Neural cell (in vitro differentiated cells): Measurements from ENCODE around the gene RAB32. TPM values are rescaled to one million over a fixed set of nuclear protein-coding genes. Genes with fewer than 3 reads are reported as not detected.

Experiments
- H2AFZ ChIP-seq: fragments of 200-600, 300-800 bp; sonication (generic), shearing (Covaris generic); 2 replicates; pipeline ENCODE4 v1.6.0; 2014; ENCODE audit warnings: low read depth, mild to moderate bottlenecking, antibody characterized with exemption, low read length, moderate library complexity
- H3F3A ChIP-seq: fragments of 200-600 bp; shearing (Covaris generic); 2 replicates; pipeline ENCODE4 v1.6.1; 2016; ENCODE audit warnings: mild to moderate bottlenecking, moderate library complexity, mixed read lengths, antibody characterized with exemption, low read length; ENCODE audit not compliant: insufficient read depth, poor library complexity, severe bottlenecking
- H3K27ac ChIP-seq: fragments of 200-600, 300-800 bp; sonication (generic), shearing (Covaris generic); 2 replicates; pipeline ENCODE4 v1.5.1; 2014; ENCODE audit warnings: mild to moderate bottlenecking, low read length, moderate library complexity
- H3K27me3 ChIP-seq: fragments of 300-800, 200-600 bp; sonication (generic), shearing (Covaris generic); 2 replicates; pipeline ENCODE4 v1.6.0; 2014; ENCODE audit warnings: mild to moderate bottlenecking, low read depth, low read length, moderate library complexity; ENCODE audit not compliant: insufficient read depth
- H3K36me3 ChIP-seq: fragments of 300-800, 200-600 bp; sonication (generic), shearing (Covaris generic); 2 replicates; pipeline ENCODE4 v1.5.1; 2014; ENCODE audit warnings: mild to moderate bottlenecking, antibody characterized with exemption, low read length, moderate library complexity; ENCODE audit not compliant: insufficient read depth
- H3K4me2 ChIP-seq: fragments of 300-800, 200-600 bp; sonication (generic), shearing (Covaris generic); 2 replicates; pipeline ENCODE4 v1.6.0; 2014; ENCODE audit warnings: mild to moderate bottlenecking, low read length
- H3K4me3 ChIP-seq: fragments of 300-800, 200-600 bp; sonication (generic), shearing (Covaris generic); 2 replicates; pipeline ENCODE4 v1.5.1; 2014; ENCODE audit warnings: mild to moderate bottlenecking, low read length, moderate library complexity
- H3K79me2 ChIP-seq: fragments of 200-600 bp; shearing (Covaris generic); replicated peaks from 2 replicates; pipeline ENCODE4 v1.6.0; 2014; ENCODE audit warnings: mild to moderate bottlenecking, low read length, moderate library complexity; ENCODE audit not compliant: insufficient read depth
- H3K9ac ChIP-seq: fragments of 300-800, 200-600 bp; sonication (generic), shearing (Covaris generic); 2 replicates; pipeline ENCODE4 v1.6.1; 2016; ENCODE audit warnings: mild to moderate bottlenecking, low read length, mixed read lengths
- H3K9me2 ChIP-seq: fragments of 200-600 bp; shearing (Covaris generic); 2 replicates; pipeline ENCODE4 v1.6.1; 2016; ENCODE audit warnings: mild to moderate bottlenecking, low read length, mixed read lengths; ENCODE audit not compliant: insufficient read depth
- H3K9me3 ChIP-seq: fragments of 200-600, 300-800 bp; sonication (generic), shearing (Covaris generic); 2 replicates; pipeline ENCODE4 v1.6.1; 2016; ENCODE audit warnings: mild to moderate bottlenecking, mixed run types, low read length, moderate library complexity, mixed read lengths
- H4K20me1 ChIP-seq: fragments of 200-600 bp; shearing (Covaris generic); 2 replicates; pipeline ENCODE4 v1.6.1; 2016; ENCODE audit warnings: mild to moderate bottlenecking, mixed run types; ENCODE audit not compliant: insufficient read depth
- EP300 ChIP-seq: fragments of 450-650 bp; conservative IDR thresholded peaks from 2 replicates; pipeline ENCODE4 v1.6.1; 2014; ENCODE audit warnings: antibody characterized with exemption, mild to moderate bottlenecking, moderate library complexity; ENCODE audit not compliant: poor library complexity, severe bottlenecking
- EZH2 ChIP-seq: fragments of 200-600, 300-800 bp; shearing (Covaris generic), sonication (generic); IDR thresholded peaks from 2 replicates; pipeline ENCODE4 v1.6.1; 2014; ENCODE audit warnings: antibody characterized with exemption, low read length, borderline replicate concordance, mild to moderate bottlenecking; ENCODE audit not compliant: insufficient read depth, poor library complexity, severe bottlenecking
- MXI1 ChIP-seq: fragments of 450-650 bp; conservative IDR thresholded peaks from 2 replicates; pipeline ENCODE4 v1.6.1; 2014; ENCODE audit warnings: antibody characterized with exemption, mild to moderate bottlenecking; ENCODE audit not compliant: poor library complexity, severe bottlenecking
- POLR2AphosphoS5 ChIP-seq: IDR thresholded peaks from 2 replicates; pipeline ENCODE4 v1.6.1; 2012
- RAD21 ChIP-seq: fragments of 450-650 bp; conservative IDR thresholded peaks from 2 replicates; pipeline ENCODE4 v1.6.1; 2014; ENCODE audit warnings: antibody characterized with exemption, mild to moderate bottlenecking, moderate library complexity
- SMC3 ChIP-seq: fragments of 450-650 bp; conservative IDR thresholded peaks from 2 replicates; pipeline ENCODE4 v1.6.1; 2014; ENCODE audit warnings: antibody characterized with exemption, mild to moderate bottlenecking, moderate library complexity; ENCODE audit not compliant: poor library complexity
- TAF1 ChIP-seq: IDR thresholded peaks from 2 replicates; pipeline ENCODE4 v1.6.1; 2012; ENCODE audit warnings: low read depth
- polyA plus RNA-seq: library from polyadenylated mRNA; depleted of rRNA; stranded (reverse); fragments of >200 nt; gene quantifications from 2 replicates; pipeline ENCODE4 v1.2.3, GENCODE V29; 2014
- TF ChIP-seq, protein P1 (sequence below): fragments of 450-650 bp; IDR thresholded peaks from 2 replicates; pipeline ENCODE4 v1.5.1; 2014; ENCODE audit warnings: antibody characterized with exemption, mild to moderate bottlenecking, moderate library complexity; ENCODE audit not compliant: poor library complexity, severe bottlenecking
- TF ChIP-seq, protein P2 (sequence below): IDR thresholded peaks from 2 replicates; pipeline ENCODE4 v1.6.1; 2012; ENCODE audit warnings: borderline replicate concordance

Gene RAB32
- polyA plus RNA-seq, 1 donor from 2014 or later: 1.8 TPM

DNA sequence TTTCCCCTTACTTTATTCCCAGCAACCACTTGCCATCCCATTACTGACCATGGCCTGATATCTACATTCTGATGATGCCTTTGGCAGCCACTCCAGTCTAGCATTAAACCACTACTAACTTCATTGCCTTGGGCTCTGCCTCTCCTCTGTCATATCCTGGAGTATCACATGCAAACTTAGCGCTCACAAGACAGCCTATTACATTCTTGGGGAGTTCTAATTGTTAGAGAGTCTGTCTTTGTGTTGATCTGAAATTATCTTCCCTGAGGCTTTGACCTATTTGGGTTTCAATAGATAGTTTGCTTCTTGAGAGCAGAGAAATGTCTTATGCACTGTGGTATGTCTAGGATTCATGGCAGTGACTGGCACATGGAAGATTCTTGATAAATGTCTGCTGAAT, 40.5 kb upstream of the RAB32 start:
- H3K4me2 ChIP-seq: no peak overlapping the region
- TF ChIP-seq, protein P1, sequence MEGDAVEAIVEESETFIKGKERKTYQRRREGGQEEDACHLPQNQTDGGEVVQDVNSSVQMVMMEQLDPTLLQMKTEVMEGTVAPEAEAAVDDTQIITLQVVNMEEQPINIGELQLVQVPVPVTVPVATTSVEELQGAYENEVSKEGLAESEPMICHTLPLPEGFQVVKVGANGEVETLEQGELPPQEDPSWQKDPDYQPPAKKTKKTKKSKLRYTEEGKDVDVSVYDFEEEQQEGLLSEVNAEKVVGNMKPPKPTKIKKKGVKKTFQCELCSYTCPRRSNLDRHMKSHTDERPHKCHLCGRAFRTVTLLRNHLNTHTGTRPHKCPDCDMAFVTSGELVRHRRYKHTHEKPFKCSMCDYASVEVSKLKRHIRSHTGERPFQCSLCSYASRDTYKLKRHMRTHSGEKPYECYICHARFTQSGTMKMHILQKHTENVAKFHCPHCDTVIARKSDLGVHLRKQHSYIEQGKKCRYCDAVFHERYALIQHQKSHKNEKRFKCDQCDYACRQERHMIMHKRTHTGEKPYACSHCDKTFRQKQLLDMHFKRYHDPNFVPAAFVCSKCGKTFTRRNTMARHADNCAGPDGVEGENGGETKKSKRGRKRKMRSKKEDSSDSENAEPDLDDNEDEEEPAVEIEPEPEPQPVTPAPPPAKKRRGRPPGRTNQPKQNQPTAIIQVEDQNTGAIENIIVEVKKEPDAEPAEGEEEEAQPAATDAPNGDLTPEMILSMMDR: no peak
- TF ChIP-seq, protein P2, sequence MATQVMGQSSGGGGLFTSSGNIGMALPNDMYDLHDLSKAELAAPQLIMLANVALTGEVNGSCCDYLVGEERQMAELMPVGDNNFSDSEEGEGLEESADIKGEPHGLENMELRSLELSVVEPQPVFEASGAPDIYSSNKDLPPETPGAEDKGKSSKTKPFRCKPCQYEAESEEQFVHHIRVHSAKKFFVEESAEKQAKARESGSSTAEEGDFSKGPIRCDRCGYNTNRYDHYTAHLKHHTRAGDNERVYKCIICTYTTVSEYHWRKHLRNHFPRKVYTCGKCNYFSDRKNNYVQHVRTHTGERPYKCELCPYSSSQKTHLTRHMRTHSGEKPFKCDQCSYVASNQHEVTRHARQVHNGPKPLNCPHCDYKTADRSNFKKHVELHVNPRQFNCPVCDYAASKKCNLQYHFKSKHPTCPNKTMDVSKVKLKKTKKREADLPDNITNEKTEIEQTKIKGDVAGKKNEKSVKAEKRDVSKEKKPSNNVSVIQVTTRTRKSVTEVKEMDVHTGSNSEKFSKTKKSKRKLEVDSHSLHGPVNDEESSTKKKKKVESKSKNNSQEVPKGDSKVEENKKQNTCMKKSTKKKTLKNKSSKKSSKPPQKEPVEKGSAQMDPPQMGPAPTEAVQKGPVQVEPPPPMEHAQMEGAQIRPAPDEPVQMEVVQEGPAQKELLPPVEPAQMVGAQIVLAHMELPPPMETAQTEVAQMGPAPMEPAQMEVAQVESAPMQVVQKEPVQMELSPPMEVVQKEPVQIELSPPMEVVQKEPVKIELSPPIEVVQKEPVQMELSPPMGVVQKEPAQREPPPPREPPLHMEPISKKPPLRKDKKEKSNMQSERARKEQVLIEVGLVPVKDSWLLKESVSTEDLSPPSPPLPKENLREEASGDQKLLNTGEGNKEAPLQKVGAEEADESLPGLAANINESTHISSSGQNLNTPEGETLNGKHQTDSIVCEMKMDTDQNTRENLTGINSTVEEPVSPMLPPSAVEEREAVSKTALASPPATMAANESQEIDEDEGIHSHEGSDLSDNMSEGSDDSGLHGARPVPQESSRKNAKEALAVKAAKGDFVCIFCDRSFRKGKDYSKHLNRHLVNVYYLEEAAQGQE: no peak
- TF ChIP-seq MXI1: no peak
- no peak for TF ChIP-seq EZH2
- TF ChIP-seq POLR2AphosphoS5: no peak
- no peak for TF ChIP-seq RAD21
- no peak for TF ChIP-seq SMC3
- TF ChIP-seq TAF1: no peak
- H3K9me3 ChIP-seq: no peaks in the 10 kb centered on the region
- H3F3A ChIP-seq: no peaks in the 10 kb centered on the region
- no peaks in the 10 kb centered on the region for H3K79me2 ChIP-seq
- no peak overlapping the region for H3K4me3 ChIP-seq
- H2AFZ ChIP-seq: no peak overlapping the region
- H3K9me2 ChIP-seq: no peaks in the 10 kb centered on the region
- H3K36me3 ChIP-seq: no peaks in the 10 kb centered on the region
- H3K9ac ChIP-seq: no peak overlapping the region
- H3K27me3 ChIP-seq: no peaks in the 10 kb centered on the region
- H4K20me1 ChIP-seq: no peaks in the 10 kb centered on the region
- H3K27ac ChIP-seq: no peak overlapping the region

DNA sequence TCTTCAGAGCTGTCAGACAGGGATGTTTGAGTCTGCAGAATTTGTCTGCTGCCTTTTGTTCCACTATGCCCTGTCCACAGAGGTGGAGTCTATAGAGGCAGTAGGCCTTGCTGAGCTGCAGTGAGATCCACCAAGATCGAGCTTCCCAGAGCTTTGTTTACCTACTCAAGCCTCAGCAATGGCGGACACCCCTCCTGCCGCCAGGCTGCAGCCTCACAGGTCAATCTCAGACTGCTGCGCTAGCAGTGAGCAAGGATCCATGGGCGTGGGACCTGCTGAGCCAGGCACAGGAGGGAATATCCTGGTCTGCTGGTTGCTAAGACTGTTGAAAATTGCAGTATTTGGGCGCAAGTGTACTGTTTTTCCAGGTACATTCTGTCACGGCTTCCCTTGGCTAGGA, 28.4 kb upstream of the RAB32 start:
- Histone ChIP-seq H3F3A (no peaks in the 10 kb centered on the region), H3K4me2 (no peak overlapping the region), H3K36me3 (no peaks in the 10 kb centered on the region), H3K9ac (no peak overlapping the region), H4K20me1 (no peaks in the 10 kb centered on the region), H2AFZ (no peak overlapping the region), H3K9me3 (no peaks in the 10 kb centered on the region), H3K4me3 (no peak overlapping the region), H3K79me2 (no peaks in the 10 kb centered on the region), H3K27ac (no peak overlapping the region), H3K27me3 (no peaks in the 10 kb centered on the region), H3K9me2 (no peaks in the 10 kb centered on the region)
- TF ChIP-seq EP300 (no peak), EZH2 (no peak), SMC3 (no peak), POLR2AphosphoS5 (no peak), MXI1 (no peak), TAF1 (no peak), RAD21 (no peak)
- TF ChIP-seq, protein P2: no peak
- TF ChIP-seq, protein P1: no peak
